ENCODE data around the gene OPALIN.

- TF ChIP-seq CTCF (IDR thresholded peaks at IDR 0.05) (no peak), EZH2 (IDR thresholded peaks at IDR 0.05; ENCODE audit: borderline replicate concordance, insufficient read depth, low read depth, low read length, poor library complexity, severe bottlenecking) (no peak)
Observed at GRCh38 chr10:96401036-96401435, 42.2 kb upstream of the OPALIN start.
